ENCODE measurements around the gene GNAZ.

GNAZ gene

GRCh38 chr22:23109079-23109347 lies 38.7 kb downstream of the GNAZ start:
- no peak for DNase-seq

DNA sequence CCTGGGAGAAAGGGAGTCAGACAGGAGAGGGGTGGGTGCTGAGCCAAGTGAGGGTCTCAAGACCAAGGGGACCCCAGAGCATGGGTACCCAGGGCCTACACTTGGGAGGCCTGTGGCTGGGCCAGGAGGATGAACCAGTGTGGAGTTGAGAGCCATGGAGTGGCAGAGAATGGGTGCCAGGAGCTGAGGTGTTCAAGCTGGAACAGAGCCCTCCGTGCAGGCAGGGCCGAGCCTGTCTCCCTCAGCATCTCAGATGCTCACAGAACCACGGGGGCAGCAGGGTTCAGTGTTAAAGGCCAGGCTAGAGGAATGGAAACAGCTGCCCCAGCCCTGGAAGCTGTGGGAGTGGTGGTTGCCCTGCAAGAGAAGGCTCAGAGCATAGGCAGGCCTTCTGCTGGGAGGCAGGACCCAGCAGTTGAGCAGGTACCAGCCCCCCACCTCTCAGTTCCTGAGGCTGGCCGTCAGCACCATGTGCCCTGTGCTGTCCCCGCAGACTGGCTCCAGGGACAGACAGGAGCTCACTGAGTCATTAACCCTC lies 39.2 kb downstream of the GNAZ start:
- DNase-seq = no peak

DNA sequence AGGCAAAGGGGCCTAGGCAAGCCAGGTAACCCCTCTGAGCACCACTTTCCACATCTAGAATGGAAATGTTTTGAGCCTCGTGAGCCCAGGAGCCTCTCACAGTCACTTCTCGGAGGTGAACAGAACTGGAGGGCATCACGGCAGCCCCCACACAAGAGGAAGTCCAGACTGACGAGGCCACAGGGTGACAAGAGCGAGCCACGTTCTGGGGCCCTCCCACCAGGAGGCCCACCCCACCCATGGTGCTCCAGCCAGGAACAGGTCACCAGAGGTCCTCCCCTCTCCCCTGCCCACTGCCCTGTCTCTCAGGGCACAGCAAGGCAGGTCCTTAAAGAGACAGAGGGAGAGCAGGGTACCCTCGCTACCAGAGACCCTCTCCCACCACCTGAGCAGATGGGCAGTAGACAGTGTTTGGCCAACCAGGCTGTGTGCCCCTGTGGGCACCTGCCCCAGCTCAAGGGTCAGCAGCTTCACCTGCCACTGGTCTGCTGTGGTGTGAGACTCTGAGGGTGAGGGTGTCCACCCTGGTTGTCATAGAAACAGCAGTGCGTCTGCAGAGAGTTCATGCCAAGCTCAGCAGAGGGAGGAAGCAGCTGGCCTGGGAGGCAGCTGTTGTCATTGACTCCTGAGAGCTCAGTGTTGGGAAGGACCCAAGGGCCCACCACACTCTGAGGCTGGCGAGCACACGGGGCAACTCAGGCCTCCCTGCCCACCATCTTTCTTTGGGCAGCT lies 40.0 kb downstream of the GNAZ start:
- peak; percentile 90 to 95 for DNase-seq

- peak; percentile 76 to 79 for DNase-seq
Measured at GRCh38 chr22:23110922-23111527, 40.7 kb downstream of the GNAZ start.

DNA sequence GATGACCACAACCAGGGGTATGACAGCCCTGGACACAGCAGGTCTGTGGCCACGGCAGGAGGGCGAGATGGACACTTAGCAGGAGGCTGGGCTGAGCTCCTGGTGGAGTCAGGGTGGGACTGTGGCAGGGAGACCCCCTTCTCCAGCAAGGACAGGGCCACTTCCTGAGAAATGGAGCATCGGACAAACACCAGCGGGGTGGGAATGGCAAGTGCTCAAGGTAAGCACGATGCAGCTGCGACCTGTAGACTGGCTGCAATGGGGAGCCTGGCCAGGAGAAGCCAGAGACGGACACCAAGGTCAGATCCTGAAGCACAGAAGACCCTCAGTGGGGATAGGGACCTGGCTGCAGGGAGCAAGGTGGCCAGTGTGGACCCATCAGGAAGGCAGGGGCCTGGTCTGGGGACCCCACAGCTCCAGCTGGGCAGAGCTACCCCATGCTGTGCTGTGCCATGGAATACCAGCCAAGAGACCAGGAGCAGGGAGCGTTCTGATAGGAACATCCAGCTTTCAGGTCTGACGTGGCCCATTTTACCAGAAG lies 42.2 kb downstream of the GNAZ start:
- no peak for DNase-seq

- peak; percentile 74 to 87 for DNase-seq
Measured at GRCh38 chr22:23113067-23113846, 42.9 kb downstream of the GNAZ start.

DNA sequence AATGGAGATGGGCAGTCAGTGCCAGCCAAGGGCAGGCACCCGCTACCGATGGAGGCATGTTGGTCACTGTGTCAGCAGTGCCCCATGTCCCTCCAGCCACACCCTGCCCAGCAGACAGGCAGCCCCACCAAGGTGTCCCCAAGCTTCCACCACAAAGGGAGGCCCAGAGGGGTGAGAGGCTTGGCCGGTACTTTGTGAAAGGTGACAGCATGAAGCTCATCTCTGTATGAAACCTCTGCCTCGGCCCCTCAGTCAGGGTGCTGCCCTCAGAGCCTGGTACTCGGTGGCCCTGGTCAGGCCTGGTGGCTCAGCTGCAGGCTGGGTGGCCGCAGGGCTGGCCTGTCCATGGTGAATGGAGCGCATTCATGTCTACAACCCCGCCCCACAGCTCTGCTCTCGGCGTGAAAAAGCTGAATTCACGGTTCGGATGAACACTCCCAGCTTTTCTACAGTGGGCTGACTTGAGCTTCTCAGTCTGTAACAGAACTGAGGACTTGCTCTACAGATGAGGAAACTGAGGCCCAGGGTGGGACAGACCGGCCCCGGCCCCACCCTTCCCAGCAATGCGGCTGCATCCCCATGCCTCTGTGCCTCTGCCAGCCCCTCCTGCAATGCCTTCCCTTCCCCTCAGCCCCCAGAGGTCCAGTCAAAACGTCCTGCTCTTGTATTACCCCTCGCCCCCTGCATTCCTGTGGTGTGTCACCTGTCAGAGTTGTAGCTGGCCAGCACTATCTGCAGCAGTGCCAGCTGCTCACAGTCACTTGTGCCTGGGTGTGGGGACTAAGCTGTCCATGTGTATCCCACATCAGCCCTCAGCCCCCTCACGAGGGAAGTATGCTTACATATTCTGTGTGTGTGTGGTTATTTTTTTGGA lies 43.8 kb downstream of the GNAZ start:
- no peak for DNase-seq

DNA sequence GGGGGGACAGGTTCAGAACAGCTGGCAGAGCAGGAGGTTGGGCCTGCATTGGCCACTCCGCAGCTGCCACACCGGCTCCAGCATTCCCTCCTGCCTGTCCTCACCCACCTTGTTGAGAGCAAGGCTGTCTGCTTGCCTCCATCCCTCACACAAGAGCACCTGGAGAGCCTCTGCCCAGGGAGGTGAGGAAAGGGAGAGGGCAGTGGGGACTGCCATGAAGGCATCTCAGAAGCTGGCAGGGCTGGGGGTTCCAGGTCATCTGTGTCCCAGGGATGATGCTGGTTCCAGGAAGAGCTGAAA lies 44.4 kb downstream of the GNAZ start:
- DNase-seq = no peak

DNA sequence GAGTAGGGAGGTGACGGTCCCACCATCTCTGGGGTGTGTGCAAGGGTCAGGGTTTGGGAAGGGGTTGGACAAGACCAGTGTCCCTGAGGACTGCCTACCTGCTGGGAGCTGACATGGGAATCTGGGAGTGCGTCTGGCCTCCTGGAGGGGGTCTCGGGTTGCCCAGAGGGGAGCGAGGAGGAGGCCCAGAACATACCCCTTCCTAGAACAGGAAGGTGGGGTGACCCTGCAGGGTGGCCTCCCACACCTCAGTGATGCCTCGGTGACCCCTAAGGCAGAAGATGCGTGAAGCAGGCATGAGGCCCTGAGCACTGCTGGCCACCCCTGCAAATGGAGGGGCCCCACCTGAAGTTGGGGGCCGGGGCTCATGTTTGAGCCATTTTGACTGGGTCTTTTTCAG lies 45.0 kb downstream of the GNAZ start:
- DNase-seq = no peak

DNA sequence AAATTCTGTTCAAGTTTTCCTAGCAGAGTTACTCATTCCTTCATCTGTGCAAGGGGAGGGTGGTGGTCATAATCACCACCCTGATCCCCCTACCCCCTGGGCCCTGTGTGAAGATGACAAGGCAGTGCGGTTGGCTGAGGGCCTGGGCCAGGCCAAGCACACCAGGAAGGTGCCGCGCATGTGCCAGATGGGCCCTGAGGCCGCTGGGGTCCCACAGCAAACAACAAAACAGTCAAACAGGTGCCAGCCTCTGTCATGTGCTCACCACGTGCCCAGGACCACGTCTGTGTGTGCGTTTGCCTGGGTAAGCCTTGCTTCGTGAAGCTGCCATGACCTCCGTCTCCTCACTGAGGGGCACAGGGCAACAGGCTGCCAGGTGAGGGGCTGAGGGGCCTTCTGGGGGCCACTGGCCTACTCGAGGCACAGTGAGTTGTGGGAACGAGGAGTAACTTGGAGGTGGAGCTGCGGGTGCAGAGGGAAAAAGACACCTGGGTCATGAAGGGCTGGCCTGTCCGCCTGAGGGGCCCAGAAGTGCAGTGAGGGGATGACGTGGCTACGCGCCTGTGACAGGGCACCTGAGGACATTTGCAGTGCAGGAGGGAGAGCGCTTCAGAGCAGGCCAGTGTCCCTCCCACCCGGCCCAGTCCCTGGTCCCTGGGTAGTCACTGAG lies 45.6 kb downstream of the GNAZ start:
- DNase-seq = no peak

- no peak for DNase-seq
Measured at GRCh38 chr22:23116506-23117263, 46.4 kb downstream of the GNAZ start.

GRCh38 chr22:23117275-23117674 lies 47.0 kb downstream of the GNAZ start:
- no peak for DNase-seq

- DNase-seq = no peak
Measured at GRCh38 chr22:23117891-23118646, 47.8 kb downstream of the GNAZ start.

DNA sequence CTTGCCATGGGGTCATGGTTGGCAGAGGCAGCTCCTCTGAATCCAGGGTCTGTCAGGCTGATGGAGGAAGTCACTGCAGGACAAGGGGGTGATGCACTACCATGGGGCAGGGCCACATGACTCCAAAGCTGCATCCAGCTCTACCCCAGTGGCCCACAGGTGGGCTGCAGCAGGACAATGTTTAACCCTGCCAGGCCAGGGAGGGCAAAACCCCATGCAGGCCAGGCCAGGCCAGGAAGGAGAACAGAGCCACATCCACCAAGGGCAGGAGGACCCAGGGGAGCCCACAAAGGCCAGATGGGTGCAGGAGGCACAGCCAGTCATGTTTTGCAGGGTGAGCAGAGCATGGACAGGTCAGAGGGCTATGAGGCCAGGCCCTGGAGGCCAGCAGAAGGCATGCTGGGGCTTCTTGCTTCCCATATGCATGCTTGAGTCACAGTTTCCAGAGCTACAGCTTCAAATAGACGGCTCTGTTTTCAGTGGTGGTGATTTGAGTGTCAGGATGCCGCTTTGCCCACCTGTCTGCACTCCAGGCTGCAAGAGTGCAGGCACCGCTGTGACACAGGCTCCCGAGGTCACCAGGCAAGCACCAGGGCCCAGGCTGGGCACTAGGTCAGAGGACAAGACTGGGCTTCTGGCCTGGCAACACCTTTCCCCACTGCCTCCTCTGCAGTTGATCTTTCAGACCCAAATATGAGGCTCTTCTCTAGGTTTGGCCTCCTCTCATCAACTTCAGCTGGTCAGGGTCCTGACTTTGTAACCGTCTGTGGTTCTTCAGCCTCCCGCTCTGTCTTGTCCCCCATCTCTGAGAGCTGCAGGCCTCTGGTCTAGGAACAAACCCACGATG lies 48.6 kb downstream of the GNAZ start:
- no peak for DNase-seq

- DNase-seq = no peak
Measured at GRCh38 chr22:23119494-23120414, 49.4 kb downstream of the GNAZ start.

DNA sequence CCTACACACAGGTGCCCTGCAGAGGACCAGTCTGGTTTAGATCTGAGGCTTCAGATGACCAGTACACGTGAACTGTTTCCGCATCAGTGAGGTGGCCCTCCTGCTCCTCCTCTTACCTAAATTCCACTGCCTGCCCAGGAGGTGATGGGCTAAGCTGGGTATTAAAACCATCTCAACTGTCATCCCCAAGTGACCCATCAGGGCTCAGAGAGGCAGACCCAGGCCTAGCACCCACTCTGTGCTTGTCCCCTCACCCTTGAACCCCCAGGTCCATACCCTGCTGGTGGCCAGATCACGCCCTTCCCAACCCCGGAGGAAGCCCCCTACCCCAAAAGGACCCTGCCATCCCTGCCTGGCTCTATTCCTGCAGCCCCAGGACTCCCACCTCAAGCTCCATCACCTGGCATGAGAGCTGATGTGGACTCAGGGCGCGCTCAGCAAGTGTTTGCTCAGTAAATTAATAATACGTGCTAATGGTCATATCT lies 50.1 kb downstream of the GNAZ start:
- no peak for DNase-seq

GRCh38 chr22:23121000-23121421 lies 50.7 kb downstream of the GNAZ start:
- no peak for DNase-seq

GRCh38 chr22:23121424-23121823 lies 51.1 kb downstream of the GNAZ start:
- DNase-seq = no peak

Measured in SHP77 (cell line).